PC-9 (cell line): ENCODE results near the gene TBC1D10B. TPM values are rescaled to one million over a fixed set of nuclear protein-coding genes. Genes with fewer than 3 reads are reported as not detected.
"Not testable (repeated sequence)": the region's sequence is repeated elsewhere in the genome, so short reads cannot be mapped to it uniquely, and the experiment has no call there.

Experiments
- BruUV-seq: library from RNA; stranded (reverse); fragments of 400-500 nt; replicated peaks from 2 replicates; lab custom pipeline; 2021; lab: Mats Ljungman, UMichigan
- CTCF ChIA-PET: fragments of 300-600 bp; sonication (Branson Sonifier 250); formaldehyde crosslinking; loops from one replicate; lab custom pipeline; 2022; ENCODE audit warnings: antibody characterized with exemption; lab: Charles Lee
- POLR2A ChIA-PET: fragments of 300-600 bp; sonication (Branson Sonifier 250); formaldehyde crosslinking; loops from one replicate; lab custom pipeline; 2022; ENCODE audit warnings: antibody characterized with exemption; ENCODE audit not compliant: unreplicated experiment; lab: Charles Lee
- DNase-seq, 2 experiments: peaks; one replicate each; pipeline versions ENCODE4 v3.0.0 to v3.0.0-alpha.2; 2015 to 2022; ENCODE audit warnings: mixed read lengths in 1 of 2
- H2AFZ ChIP-seq: fragments of 200-600 bp; sonication (generic); 2 replicates; pipeline ENCODE4 v1.8.1; 2017; ENCODE audit warnings: antibody characterized with exemption
- H3F3A ChIP-seq: fragments of 200-600 bp; sonication (generic); 2 replicates; pipeline ENCODE4 v1.8.1; 2017; ENCODE audit warnings: antibody characterized with exemption, mild to moderate bottlenecking, low read depth; ENCODE audit not compliant: insufficient read depth
- H3K27ac ChIP-seq: fragments of 200-600 bp; sonication (generic); 2 replicates; pipeline ENCODE4 v1.6.1; 2016; ENCODE audit warnings: mixed run types
- H3K27me3 ChIP-seq: fragments of 200-600 bp; sonication (generic); 2 replicates; pipeline ENCODE4 v1.6.1; 2016; ENCODE audit warnings: low read depth, mixed run types; ENCODE audit not compliant: insufficient read depth
- H3K36me3 ChIP-seq: fragments of 200-600 bp; sonication (generic); 2 replicates; pipeline ENCODE4 v1.6.1; 2016; ENCODE audit warnings: low read depth, mixed run types
- H3K4me1 ChIP-seq: fragments of 200-600 bp; sonication (generic); replicated peaks from 2 replicates; pipeline ENCODE4 v1.6.1; 2016; ENCODE audit warnings: mixed run types; ENCODE audit not compliant: insufficient read depth
- H3K4me2 ChIP-seq: fragments of 200-600 bp; sonication (generic); 2 replicates; pipeline ENCODE4 v1.6.1; 2017; ENCODE audit warnings: mixed run types
- H3K4me3 ChIP-seq: fragments of 200-600 bp; sonication (generic); 2 replicates; pipeline ENCODE4 v1.6.1; 2016; ENCODE audit warnings: mixed run types
- H3K79me2 ChIP-seq: fragments of 200-600 bp; sonication (generic); 2 replicates; pipeline ENCODE4 v1.6.1; 2017; ENCODE audit warnings: low read depth, mixed run types
- H3K9me2 ChIP-seq: fragments of 200-600 bp; sonication (generic); 2 replicates; pipeline ENCODE4 v1.8.1; 2017; ENCODE audit warnings: mild to moderate bottlenecking; ENCODE audit not compliant: insufficient read depth
- H3K9me3 ChIP-seq: fragments of 200-600 bp; sonication (generic); 2 replicates; pipeline ENCODE4 v1.8.1; 2016; ENCODE audit warnings: low read depth; ENCODE audit not compliant: insufficient read depth
- H4K20me1 ChIP-seq: fragments of 200-600 bp; sonication (generic); 2 replicates; pipeline ENCODE4 v1.8.1; 2017; ENCODE audit not compliant: insufficient read depth
- EZH2 ChIP-seq: fragments of 200-600 bp; sonication (generic); IDR thresholded peaks from 2 replicates; pipeline ENCODE4 v1.8.0; 2017; ENCODE audit warnings: antibody characterized with exemption, low read depth
- intact Hi-C: fragments of 100-400 bp; cut with micrococcal nuclease; formaldehyde crosslinking; loops from one replicate; pipeline ENCODE4 v1.10.0; 2022; ENCODE audit not compliant: unreplicated experiment
- total RNA-seq: library from RNA; stranded (reverse); gene quantifications from 2 replicates; pipeline ENCODE4 v1.2.3, GENCODE V29; 2021
- TF ChIP-seq, protein P1 (sequence below): fragments of 200-600 bp; sonication (generic); conservative IDR thresholded peaks from 2 replicates; pipeline ENCODE4 v1.6.1; 2017; ENCODE audit warnings: mixed run types, antibody characterized with exemption, mild to moderate bottlenecking, moderate library complexity

The TBC1D10B gene
- total RNA-seq, 1 experiment from 2014 or later, result 85.0 TPM

DNA sequence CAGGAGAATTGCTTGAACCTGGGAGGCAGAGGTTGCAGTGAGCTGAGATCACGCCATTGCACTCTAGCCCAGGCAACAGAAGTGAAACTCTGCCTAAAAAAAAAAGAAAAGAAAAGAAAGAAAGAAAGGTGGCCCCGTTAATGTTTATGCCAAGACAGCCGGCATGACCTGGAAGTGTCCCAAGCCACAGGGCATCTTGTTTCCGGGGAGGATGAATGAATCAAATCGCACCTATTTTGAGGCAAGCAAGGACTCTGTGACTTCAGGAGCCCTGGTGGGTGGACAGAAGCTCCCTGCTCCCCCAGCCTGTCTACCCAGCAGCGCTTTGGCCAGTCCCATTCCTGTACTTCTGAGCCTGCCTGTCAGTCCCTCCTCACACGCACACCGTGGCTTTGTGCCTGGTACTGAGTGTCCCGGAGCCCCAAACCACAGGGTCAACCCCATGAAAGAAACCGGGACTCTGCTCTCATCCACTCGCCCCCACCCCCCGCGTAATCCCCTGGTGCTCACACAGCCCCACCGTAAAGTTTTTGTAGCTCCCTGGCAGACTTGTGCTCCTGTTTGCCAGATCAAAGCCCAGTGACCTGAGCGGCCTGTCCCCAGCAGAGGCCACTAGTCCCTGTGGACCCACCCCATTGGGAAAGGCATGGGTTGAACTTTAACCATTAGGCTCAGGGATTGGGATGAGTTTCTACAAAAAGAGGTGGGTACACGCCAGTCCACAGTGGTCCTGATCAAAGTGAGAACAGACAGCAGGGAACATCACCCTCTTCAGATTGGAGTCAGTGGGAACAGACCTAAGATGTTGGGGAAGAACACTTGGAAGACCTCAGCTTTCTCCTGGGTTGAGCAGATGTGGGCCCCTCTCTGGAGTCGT lies 34.5 kb downstream of the TBC1D10B start:
- Histone ChIP-seq H3K27ac (peak overlapping the region; percentile 76), H3K4me3 (peak overlapping the region; percentile 59), H2AFZ (peak overlapping the region; percentile 79), H3K27me3 (no peaks in the 10 kb centered on the region), H3K9me3 (no peaks in the 10 kb centered on the region), H3K9me2 (no peaks in the 10 kb centered on the region), H3K4me1 (peaks cover 13% of the 10 kb centered on the region), H3K79me2 (peaks cover 34% of the 10 kb centered on the region), H4K20me1 (no peaks in the 10 kb centered on the region), H3K36me3 (no peaks in the 10 kb centered on the region), H3K4me2 (peak overlapping the region; percentile 72), H3F3A (peaks cover 10% of the 10 kb centered on the region; the same call in 1 of the 2 replicates)
- TF ChIP-seq EZH2, result no peak
- TF ChIP-seq, protein P1, sequence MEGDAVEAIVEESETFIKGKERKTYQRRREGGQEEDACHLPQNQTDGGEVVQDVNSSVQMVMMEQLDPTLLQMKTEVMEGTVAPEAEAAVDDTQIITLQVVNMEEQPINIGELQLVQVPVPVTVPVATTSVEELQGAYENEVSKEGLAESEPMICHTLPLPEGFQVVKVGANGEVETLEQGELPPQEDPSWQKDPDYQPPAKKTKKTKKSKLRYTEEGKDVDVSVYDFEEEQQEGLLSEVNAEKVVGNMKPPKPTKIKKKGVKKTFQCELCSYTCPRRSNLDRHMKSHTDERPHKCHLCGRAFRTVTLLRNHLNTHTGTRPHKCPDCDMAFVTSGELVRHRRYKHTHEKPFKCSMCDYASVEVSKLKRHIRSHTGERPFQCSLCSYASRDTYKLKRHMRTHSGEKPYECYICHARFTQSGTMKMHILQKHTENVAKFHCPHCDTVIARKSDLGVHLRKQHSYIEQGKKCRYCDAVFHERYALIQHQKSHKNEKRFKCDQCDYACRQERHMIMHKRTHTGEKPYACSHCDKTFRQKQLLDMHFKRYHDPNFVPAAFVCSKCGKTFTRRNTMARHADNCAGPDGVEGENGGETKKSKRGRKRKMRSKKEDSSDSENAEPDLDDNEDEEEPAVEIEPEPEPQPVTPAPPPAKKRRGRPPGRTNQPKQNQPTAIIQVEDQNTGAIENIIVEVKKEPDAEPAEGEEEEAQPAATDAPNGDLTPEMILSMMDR, result no peak
- ChIA-PET CTCF (interaction anchor here (1.0 kb wide), 1 partner anchor 74 kb away, joined by 8 read pairs; no protein-coding TSS in a partner anchor), POLR2A (interaction anchor here (0.6 to 1.0 kb wide), 4 partner anchors 35 to 236 kb away, joined by 3 to 44 read pairs (median 4); no protein-coding TSS in a partner anchor)
- TSS peak; percentile 56 for BruUV-seq
- peak in 1 of 2 experiments; percentile 66 for DNase-seq
- intact Hi-C loops, result loop anchor here (1.0 to 2.0 kb wide), 4 partner anchors 19 to 73 kb away; partner anchors contain the start of genes CD2BP2 and TBC1D10B

DNA sequence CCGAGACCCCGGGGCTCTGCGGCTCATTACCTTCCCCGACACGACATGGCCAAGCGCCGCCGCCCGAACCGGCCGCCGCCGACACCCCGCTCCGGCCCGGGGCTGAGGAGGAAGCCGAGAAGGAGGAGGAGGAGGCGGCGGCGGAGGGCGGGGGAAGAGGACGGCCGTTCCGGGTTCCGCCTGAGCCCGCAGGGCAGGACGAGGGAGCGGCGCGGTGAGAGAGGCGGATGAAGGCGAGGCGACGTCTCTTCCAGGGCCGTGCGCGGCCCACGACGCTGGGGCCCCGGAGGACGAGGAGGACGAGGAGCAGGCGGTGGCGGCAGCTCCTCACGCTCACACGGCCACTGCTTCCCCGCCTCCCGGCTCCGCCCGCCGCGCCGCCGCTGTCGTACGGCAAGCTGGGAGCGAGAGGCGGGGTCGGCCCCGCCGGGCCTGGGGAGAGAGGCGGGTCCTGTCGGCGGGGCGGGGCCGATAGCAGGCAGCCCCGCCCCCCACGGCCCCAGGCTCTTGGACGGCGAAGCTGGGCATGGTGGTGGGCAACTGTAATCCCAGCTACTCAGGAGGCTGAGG lies 35.2 kb downstream of the TBC1D10B start:
- POLR2A ChIA-PET, result interaction anchor here (0.6 to 1.0 kb wide), 9 partner anchors 36 to 867 kb away, joined by 3 to 44 read pairs (median 4); partner anchors contain the start of gene SEPTIN1
- H2AFZ ChIP-seq, result peak overlapping the region; percentile 79
- not testable (repeated sequence) for H3K36me3 ChIP-seq, H4K20me1 ChIP-seq, H3K27me3 ChIP-seq, H3K9me2 ChIP-seq, BruUV-seq, H3K9me3 ChIP-seq
- H3K4me1 ChIP-seq, result peaks cover 13% of the 10 kb centered on the region
- peaks cover 41% of the 10 kb centered on the region for H3K79me2 ChIP-seq
- H3K27ac ChIP-seq, result peak overlapping the region; percentile 76
- peak; percentile 66 to 94 for DNase-seq
- CTCF ChIA-PET, result interaction anchor here (0.6 to 1.0 kb wide), 2 partner anchors 74 to 82 kb away, joined by 3 to 8 read pairs; no protein-coding TSS in a partner anchor
- intact Hi-C loops, result loop anchor here (1.0 to 2.0 kb wide), 4 partner anchors 20 to 74 kb away; partner anchors contain the start of genes CD2BP2 and TBC1D10B
- peaks cover 10% of the 10 kb centered on the region; the same call in 1 of the 2 replicates for H3F3A ChIP-seq
- peak overlapping the region; percentile 72 for H3K4me2 ChIP-seq
- peak overlapping the region; percentile 59 for H3K4me3 ChIP-seq

DNA sequence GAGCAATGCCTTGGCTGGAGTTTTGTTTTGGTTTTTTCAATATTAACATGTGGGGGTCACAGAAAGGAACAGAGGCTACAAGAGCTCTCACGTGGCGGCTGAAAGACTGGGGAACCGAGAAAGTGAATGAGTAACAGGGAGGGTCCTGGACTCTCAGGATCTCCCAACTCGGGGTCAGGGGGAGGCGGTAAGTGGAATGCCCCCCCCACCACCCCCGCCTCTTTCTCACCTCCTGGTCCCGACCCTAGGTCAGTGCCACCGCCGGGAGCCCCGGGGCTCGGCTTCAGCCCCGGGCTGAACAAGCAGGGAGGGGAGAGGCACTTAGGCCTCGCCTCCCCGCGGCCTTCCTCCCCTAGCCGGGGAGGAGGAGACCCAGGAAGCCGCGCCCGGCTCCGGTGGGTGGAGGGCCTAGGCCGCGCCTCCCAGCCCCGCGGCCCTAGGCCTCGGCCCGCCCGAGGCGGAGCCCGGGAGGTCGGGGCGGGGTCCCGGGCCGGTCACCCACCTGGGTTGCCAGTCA lies 35.8 kb downstream of the TBC1D10B start:
- not testable (repeated sequence) for H4K20me1 ChIP-seq, H3K9me2 ChIP-seq, H3K9me3 ChIP-seq, H3K36me3 ChIP-seq, H3K27me3 ChIP-seq, BruUV-seq
- POLR2A ChIA-PET, result interaction anchor here (0.6 to 1.0 kb wide), 6 partner anchors 36 to 867 kb away, joined by 3 to 44 read pairs (median 4); partner anchors contain the start of gene SEPTIN1
- CTCF ChIA-PET, result interaction anchor here (0.6 kb wide), 1 partner anchor 83 kb away, joined by 3 read pairs; no protein-coding TSS in a partner anchor
- Histone ChIP-seq H3K4me2 (peak overlapping the region; percentile 72), H3K27ac (peak overlapping the region; percentile 76), H3F3A (peaks cover 10% of the 10 kb centered on the region; the same call in 1 of the 2 replicates), H3K4me1 (peaks cover 13% of the 10 kb centered on the region), H2AFZ (peak overlapping the region; percentile 78), H3K4me3 (peak overlapping the region; percentile 59), H3K79me2 (peaks cover 47% of the 10 kb centered on the region)
- peak; percentile 75 to 96 for DNase-seq
- intact Hi-C loops, result loop anchor here (2.0 kb wide), 3 partner anchors 36 to 74 kb away; partner anchors contain the start of gene TBC1D10B

DNA sequence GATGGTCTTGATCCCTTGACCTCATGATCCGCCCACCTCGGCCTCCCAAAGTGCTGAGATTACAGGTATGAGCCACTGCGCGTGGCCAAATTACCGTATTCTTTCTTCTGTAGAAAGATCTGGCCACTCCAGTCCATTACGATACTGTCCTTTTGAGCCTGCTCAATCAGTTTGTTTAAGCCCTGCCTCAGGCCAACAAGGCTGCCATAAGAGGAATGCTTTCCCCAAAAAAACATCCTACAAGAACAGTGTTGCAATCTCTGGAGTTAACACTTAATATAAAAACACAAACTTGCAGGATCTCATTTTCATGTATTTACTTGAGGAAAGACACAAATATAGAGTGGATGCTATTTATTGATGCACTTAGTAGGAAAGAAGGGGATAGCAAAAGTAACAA lies 46.1 kb downstream of the TBC1D10B start:
- H3K4me3 ChIP-seq, BruUV-seq, H2AFZ ChIP-seq, H3K27me3 ChIP-seq, H3K27ac ChIP-seq, intact Hi-C loops, DNase-seq, H3K4me1 ChIP-seq, H3K9me2 ChIP-seq, CTCF ChIA-PET, H3F3A ChIP-seq, POLR2A ChIA-PET, H3K9me3 ChIP-seq, H3K36me3 ChIP-seq, H3K4me2 ChIP-seq: not testable (repeated sequence)
- Histone ChIP-seq H3K79me2 (peaks cover 63% of the 10 kb centered on the region), H4K20me1 (peaks cover 18% of the 10 kb centered on the region)

DNA sequence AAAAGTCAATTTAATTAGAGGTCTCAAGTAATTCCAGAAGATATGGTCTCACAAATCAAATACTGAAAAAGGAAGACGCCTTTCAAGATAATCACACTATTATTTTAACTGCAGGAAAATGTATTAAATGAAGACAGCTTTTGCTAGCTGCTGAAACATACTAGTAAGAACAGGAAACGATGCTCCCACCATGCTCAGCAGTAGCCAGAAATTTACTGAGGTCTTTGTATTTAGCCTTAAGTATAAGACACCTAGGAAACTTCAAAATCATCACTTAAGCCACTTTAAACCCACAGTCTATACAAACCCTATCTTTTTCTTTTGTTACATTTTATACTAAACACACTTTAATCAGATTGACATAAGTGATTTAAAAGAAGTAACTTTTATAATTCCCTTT lies 51.6 kb downstream of the TBC1D10B start:
- H3K4me3 ChIP-seq, H2AFZ ChIP-seq, H3F3A ChIP-seq, DNase-seq, POLR2A ChIA-PET, H3K27me3 ChIP-seq, H3K36me3 ChIP-seq, H3K4me2 ChIP-seq, H3K9me3 ChIP-seq, H4K20me1 ChIP-seq, intact Hi-C loops, BruUV-seq, H3K4me1 ChIP-seq, H3K27ac ChIP-seq, H3K9me2 ChIP-seq: not testable (repeated sequence)
- CTCF ChIA-PET, result interaction anchor here (0.6 kb wide), 1 partner anchor 129 kb away, joined by 3 read pairs; no protein-coding TSS in a partner anchor
- H3K79me2 ChIP-seq, result peaks cover 47% of the 10 kb centered on the region
